COLO668 (cell line): ENCODE results near the gene ELF2.
"Not testable (repeated sequence)": the region's sequence is repeated elsewhere in the genome, so short reads cannot be mapped to it uniquely, and the experiment has no call there.

ENCODE experiments used
- DNase-seq: peaks from one replicate; lab custom pipeline; 2025; ENCODE audit not compliant: unreplicated experiment; lab: John Stamatoyannopoulos, UW

Gene ELF2

GRCh38 chr4:139177049-139177868 lies at the start of gene ELF2:
TSS of gene ELF2 (minus strand) at chr4:139177218. CDS start at chr4:139137701, 39,517 bp downstream.
- DNase-seq, result peak; percentile 93

DNA sequence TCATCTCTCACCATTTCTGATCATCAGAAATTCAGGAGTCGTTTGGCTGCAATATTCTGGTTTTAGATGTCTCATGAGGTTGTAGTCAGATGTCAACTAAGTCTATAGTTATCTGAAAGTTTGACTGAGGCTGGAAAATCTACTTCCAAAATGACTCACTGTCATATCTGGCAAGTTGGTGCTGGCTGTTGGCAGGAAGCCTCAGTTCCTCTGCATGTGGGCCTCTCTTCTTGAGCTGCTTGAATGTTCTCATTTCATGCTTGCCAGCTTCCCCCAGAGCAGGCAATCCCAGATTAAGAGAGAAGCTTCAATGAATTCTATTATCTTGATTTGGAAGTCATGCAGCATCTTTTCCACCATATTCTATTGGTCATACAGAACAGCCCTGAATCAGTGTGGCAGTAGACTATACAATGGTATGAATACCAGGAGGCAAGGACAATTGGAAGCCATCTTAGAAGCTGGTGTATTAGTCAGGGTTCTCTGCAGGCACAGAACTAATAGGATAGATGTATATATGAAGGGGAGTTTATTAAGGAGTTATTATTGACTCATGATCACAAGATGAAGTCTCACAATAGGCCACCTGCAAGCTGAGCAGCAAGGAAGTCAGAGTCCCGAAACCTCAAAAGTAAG lies 46.8 kb upstream of the ELF2 start:
- no peak for DNase-seq

DNA sequence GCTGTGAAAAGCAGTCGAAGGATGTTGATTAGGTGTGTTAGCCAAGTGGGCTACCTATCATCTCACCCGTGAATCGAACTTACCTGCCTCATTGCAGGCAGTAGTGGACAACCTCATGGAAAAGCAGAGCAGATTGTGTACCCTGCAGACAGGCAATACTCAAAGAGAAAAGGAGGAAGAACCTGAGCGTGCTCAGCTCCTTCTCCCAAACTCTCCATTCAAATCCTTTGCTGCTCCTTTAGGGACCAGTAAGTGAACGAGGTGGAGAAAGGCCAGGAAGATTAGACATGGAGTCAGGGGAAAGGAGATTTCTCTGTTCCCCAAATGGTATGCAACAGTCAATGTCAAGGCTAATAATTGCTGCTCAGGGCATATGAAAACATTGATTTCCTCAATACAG lies 45.2 kb upstream of the ELF2 start:
- DNase-seq, result no peak

DNA sequence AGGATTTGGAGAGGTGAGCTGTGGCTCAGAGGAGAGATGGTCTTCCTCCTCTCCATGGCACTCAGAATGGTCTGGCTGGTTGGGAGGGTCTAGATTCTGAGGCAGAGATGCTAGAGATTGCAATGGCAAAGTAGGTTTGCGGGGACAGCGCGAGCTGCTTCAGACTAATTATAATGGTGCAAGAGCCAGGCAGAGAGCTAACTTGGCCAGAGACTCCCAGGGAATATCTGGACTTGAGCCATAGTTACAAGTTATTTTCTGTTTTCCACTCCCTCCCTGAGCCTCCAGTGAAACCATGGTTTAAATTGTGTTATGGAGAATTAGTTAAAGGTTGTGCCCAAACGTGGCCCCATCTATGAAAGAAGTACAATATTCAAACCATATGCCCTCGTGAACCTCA lies 44.7 kb upstream of the ELF2 start:
- no peak for DNase-seq

- no peak for DNase-seq
These were observed 42.5 kb upstream of the ELF2 start for GRCh38 chr4:139219450-139220055.

GRCh38 chr4:139214039-139214534 lies 37.1 kb upstream of the ELF2 start:
- DNase-seq, result no peak

DNA sequence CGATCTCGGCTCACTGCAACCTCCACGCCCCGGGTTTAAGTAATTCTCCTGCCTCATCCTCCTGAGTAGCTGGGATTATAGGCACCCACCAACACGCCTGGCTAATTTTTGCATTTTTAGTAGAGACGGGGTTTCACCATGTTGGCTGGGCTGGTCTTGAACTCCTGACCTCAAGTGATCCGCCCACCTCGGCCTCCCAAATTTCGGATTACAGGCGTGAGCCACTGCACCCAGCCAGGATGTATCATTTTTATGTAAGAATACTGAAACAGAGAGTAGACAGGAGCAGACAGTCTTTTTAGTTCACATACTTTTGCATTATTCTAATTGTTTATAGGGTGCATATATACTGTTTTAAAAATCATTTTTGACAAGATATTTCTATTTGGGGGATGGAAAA lies 36.6 kb upstream of the ELF2 start:
- not testable (repeated sequence) for DNase-seq

DNA sequence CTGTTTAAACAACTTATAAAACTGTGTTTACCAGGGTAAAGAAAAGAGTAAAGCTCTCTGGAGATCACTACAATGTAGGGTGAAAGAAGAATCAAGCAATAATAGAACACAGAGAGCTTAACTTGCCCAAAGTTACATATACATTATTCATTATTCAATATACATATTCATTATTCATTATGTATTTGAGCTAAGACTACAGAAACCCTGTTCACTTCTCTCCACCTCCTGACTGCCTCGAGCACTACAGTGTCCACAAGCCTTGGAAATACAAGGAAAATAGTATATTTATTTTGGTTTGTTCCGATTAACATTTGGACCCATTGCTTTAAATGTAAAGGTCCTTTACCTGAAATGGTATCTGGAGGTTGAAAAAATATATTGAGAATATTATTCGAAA lies 35.9 kb upstream of the ELF2 start:
- DNase-seq, result no peak

GRCh38 chr4:139210486-139210885 lies 33.5 kb upstream of the ELF2 start:
- no peak for DNase-seq

- no peak for DNase-seq
These were observed 32.5 kb upstream of the ELF2 start for GRCh38 chr4:139209470-139210063.

DNA sequence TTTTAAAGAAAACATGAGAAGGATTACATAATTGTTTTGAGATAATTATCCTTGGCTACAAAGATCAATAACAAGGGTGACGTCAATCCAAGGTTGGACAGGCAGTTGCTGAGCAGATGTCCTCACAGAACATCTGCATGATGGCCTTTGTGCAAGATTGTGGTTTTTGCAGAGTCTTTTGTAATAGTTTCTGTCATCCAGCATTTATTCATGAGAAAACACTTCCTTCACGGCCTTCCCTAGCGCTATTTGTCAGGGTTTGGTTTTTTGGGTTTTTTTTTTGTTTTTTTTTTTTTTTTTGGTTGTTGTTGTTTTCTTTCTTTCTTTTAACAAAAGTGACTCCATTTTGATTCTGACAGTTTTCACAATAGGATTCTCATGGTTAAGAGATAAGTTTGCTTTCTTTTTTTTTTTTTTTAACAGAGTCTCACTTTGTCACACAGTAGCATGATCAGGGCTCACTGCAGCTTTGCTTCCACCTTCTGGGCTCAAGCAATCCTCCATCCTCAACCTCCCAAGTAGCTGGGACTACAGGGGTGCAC lies 31.5 kb upstream of the ELF2 start:
- DNase-seq, result no peak

GRCh38 chr4:139207873-139208403 lies 30.9 kb upstream of the ELF2 start:
- DNase-seq, result no peak

DNA sequence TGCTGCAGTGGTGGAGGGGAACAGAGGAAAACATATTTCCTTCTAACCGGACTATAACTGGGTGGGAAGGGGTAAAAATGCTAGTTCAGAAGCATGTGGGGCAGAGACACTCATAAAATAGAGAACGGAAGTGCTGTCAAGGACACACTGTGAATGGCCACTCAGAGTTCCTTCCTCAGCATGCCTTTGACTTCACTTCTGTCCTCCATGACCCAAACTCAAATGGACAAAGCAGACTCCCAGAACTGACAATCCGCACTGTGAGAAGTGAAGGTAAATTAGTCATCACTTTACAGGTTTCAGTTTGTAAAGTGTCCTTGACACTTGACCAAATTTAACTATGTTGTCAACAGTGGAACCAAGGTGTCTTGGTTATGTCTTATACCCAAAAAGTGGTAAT lies 30.2 kb upstream of the ELF2 start:
- DNase-seq, result no peak

- no peak for DNase-seq
These were observed 26.0 kb upstream of the ELF2 start for GRCh38 chr4:139202991-139203390.

GRCh38 chr4:139200506-139200905 lies 23.5 kb upstream of the ELF2 start:
- DNase-seq, result no peak

DNA sequence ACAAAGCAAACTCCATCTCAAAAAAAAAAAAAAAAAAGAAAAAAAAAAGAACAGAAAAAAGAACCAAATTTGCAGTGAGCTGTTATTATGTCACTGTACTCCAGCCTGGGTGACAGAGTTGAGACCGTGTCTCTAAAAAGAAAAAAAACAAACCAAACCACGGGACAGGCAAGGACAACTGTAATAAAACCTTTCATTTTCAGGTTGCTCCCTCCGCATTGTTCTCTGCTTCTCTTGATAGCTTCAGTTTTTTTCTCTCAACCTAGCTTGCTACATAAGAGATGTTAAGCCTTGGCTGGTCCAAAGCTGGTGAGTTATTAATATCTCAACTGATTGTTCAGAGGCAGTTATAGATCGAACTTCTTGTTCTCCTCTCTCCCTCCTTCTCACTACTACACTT lies 23.1 kb upstream of the ELF2 start:
- no peak for DNase-seq

GRCh38 chr4:139197214-139197613 lies 20.2 kb upstream of the ELF2 start:
- DNase-seq, result not testable (repeated sequence)

DNA sequence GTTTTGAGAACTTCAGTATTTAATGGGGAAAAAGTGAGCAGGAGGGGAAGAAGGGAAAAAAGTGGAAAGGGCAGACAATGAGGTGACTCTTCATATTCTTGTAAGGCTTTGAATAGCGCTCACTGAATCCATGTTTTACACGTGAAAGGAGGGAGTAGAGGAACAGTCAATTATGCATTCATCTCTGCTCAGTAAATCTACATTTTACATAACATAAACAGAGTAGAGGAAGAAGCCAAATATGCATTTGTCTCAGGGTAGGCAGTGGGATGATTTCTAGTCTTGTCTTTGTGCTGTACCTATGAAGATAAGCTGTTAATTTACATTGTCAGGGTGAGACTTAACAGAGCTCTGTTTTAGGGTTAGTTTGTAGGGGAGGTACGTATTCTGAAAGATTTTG lies 19.4 kb upstream of the ELF2 start:
- no peak for DNase-seq

GRCh38 chr4:139191373-139191772 lies 14.4 kb upstream of the ELF2 start:
- DNase-seq, result no peak

- DNase-seq, result no peak
These were observed 13.0 kb upstream of the ELF2 start for GRCh38 chr4:139189972-139190371.

DNA sequence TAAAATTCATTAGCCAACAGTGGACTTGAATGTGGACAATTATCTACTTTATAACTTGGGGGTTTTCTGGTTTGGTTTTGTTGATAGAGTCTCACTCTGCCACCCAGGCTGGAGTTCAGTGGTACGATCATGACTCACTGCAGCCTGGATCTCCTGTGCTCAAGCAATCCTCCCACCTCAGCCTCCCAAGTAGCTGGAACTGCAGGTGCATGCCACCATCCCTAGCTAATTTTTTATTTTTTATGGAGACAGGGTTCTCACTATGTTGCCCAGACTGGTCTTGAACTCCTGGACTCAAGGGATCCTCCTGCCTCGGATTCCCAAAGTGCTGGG lies 12.4 kb upstream of the ELF2 start:
- no peak for DNase-seq
